Natural killer cell (primary cell): ENCODE results near the gene FUT8. TPM values are rescaled to one million over a fixed set of nuclear protein-coding genes. Genes with fewer than 3 reads are reported as not detected.

Experiments
- ATAC-seq, 3 donors: fragments of 150-1000 bp in 2 of 3; fragments of 200-7000 bp in 1 of 3; cut with Tn5 transposase; 1 replicate in 1 of 3; 2 replicates in 2 of 3; pipeline ENCODE4 v1.10.0; 2021; ENCODE audit warnings: mild to moderate bottlenecking in 2 of 3, moderate library complexity in 2 of 3
- DNase-seq, 2 donors: peaks; one replicate each; pipeline versions ENCODE4 v3.0.0 to v3.0.0-alpha.2; 2013 to 2021; ENCODE audit warnings: mixed read lengths in 1 of 2
- H3K27ac ChIP-seq: one replicate; pipeline ENCODE4 v1.5.1; 2013; ENCODE audit warnings: mild to moderate bottlenecking, low read length
- H3K27me3 ChIP-seq: one replicate; pipeline ENCODE4 v1.6.1; 2013; ENCODE audit warnings: low read length; ENCODE audit not compliant: control insufficient read depth, insufficient read depth
- H3K36me3 ChIP-seq: one replicate; pipeline ENCODE4 v1.6.1; 2013; ENCODE audit warnings: low read length; ENCODE audit not compliant: control insufficient read depth, insufficient read depth
- H3K4me1 ChIP-seq: one replicate; pipeline ENCODE4 v1.6.1; 2013; ENCODE audit warnings: low read length; ENCODE audit not compliant: control insufficient read depth, insufficient read depth
- H3K4me3 ChIP-seq: one replicate; pipeline ENCODE4 v1.5.1; 2013; ENCODE audit warnings: low read length
- H3K9me3 ChIP-seq: one replicate; pipeline ENCODE4 v1.6.1; 2013; ENCODE audit warnings: low read length; ENCODE audit not compliant: control insufficient read depth, insufficient read depth
- H3K27ac Mint-ChIP-seq, 2 donors: one replicate each; pipeline ENCODE4 v1.8.0; 2022; ENCODE audit warnings: mild to moderate bottlenecking in 2 of 2, mixed read lengths in 2 of 2, moderate library complexity in 1 of 2
- H3K27me3 Mint-ChIP-seq, 2 donors: one replicate each; pipeline ENCODE4 v1.8.0; 2022; ENCODE audit warnings: low read depth in 2 of 2, mixed read lengths in 2 of 2
- H3K36me3 Mint-ChIP-seq: one replicate; pipeline ENCODE4 v1.8.0; 2022; ENCODE audit warnings: mixed read lengths
- H3K4me1 Mint-ChIP-seq, 2 donors: one replicate each; pipeline ENCODE4 v1.8.0; 2022; ENCODE audit warnings: mixed read lengths in 2 of 2
- H3K4me3 Mint-ChIP-seq: one replicate; pipeline ENCODE4 v1.8.0; 2022; ENCODE audit warnings: mild to moderate bottlenecking, moderate library complexity, mixed read lengths
- H3K9me3 Mint-ChIP-seq, 2 donors: one replicate each; pipeline ENCODE4 v1.8.0; 2022; ENCODE audit warnings: mixed read lengths in 2 of 2
- CTCF ChIP-seq: fragments of 200-600 bp; IDR thresholded peaks from one replicate; pipeline ENCODE4 v1.8.0; 2022; ENCODE audit warnings: antibody characterized with exemption
- WGBS: methylation state at CpG from one replicate; pipeline ENCODE4 v1.1.7; 2013; ENCODE audit warnings: missing lambda C conversion rate; ENCODE audit not compliant: insufficient coverage; 5-methylcytosine and 5-hydroxymethylcytosine counted together
- intact Hi-C: fragments of 100-400 bp; cut with micrococcal nuclease; formaldehyde crosslinking; loops from one replicate; pipeline ENCODE4 v1.14.2; 2022
- total RNA-seq, 4 donors: library from RNA; stranded (reverse); fragments of 120-200 nt in 1 of 4; gene quantifications; one replicate each; pipeline versions ENCODE4 v1.2.3 to v1.2.4, GENCODE V29; 2013 to 2022

FUT8 gene
- total RNA-seq, 3 donors from 2014 or later (not counting 1 experiment from before 2014, with no cell fraction given): 20.7 to 29.2 (median 21.2) TPM

- H3K27me3 Mint-ChIP-seq: no peaks in the 10 kb centered on the region
- H3K9me3 Mint-ChIP-seq: no peaks in the 10 kb centered on the region
- intact Hi-C loops: no loop called here
- H3K27ac Mint-ChIP-seq: no peak overlapping the region
- no peak for TF ChIP-seq CTCF
- 90% methylated on average over 1 of the region's 1 CpG for WGBS
- Histone ChIP-seq H3K27ac (no peak overlapping the region), H3K27me3 (no peaks in the 10 kb centered on the region), H3K4me1 (no peaks in the 10 kb centered on the region), H3K9me3 (no peaks in the 10 kb centered on the region), H3K36me3 (no peaks in the 10 kb centered on the region), H3K4me3 (no peak overlapping the region)
- no peak overlapping the region for H3K4me3 Mint-ChIP-seq
- H3K4me1 Mint-ChIP-seq: peaks cover 0 to 4% of the 10 kb centered on the region in 2 donors
- ATAC-seq (no peak), DNase-seq (no peak)
- no peaks in the 10 kb centered on the region for H3K36me3 Mint-ChIP-seq
Observed at GRCh38 chr14:65696801-65697200, 284.3 kb downstream of the FUT8 start.

GRCh38 chr14:65703521-65703920 lies 291.0 kb downstream of the FUT8 start:
- Histone ChIP-seq H3K27ac (no peak overlapping the region), H3K27me3 (no peaks in the 10 kb centered on the region), H3K4me1 (no peaks in the 10 kb centered on the region), H3K36me3 (no peaks in the 10 kb centered on the region), H3K9me3 (no peaks in the 10 kb centered on the region), H3K4me3 (no peak overlapping the region)
- no peak overlapping the region for H3K27ac Mint-ChIP-seq
- no peaks in the 10 kb centered on the region for H3K9me3 Mint-ChIP-seq
- intact Hi-C loops: no loop called here
- no peak for TF ChIP-seq CTCF
- H3K27me3 Mint-ChIP-seq: no peaks in the 10 kb centered on the region
- 52% methylated on average over 2 of the region's 3 CpGs for WGBS
- ATAC-seq (no peak), DNase-seq (no peak)
- no peaks in the 10 kb centered on the region for H3K36me3 Mint-ChIP-seq
- H3K4me3 Mint-ChIP-seq: no peak overlapping the region
- no peaks in the 10 kb centered on the region for H3K4me1 Mint-ChIP-seq

GRCh38 chr14:65703996-65704395 lies 291.5 kb downstream of the FUT8 start:
- Histone ChIP-seq H3K4me1 (no peaks in the 10 kb centered on the region), H3K9me3 (no peaks in the 10 kb centered on the region), H3K27ac (no peak overlapping the region), H3K4me3 (no peak overlapping the region), H3K27me3 (no peaks in the 10 kb centered on the region), H3K36me3 (no peaks in the 10 kb centered on the region)
- 80% methylated on average over 3 of the region's 4 CpGs for WGBS
- no peak for DNase-seq
- ATAC-seq: no peak
- H3K27me3 Mint-ChIP-seq: no peaks in the 10 kb centered on the region
- intact Hi-C loops: no loop called here
- H3K27ac Mint-ChIP-seq: no peak overlapping the region
- TF ChIP-seq CTCF: no peak
- H3K4me1 Mint-ChIP-seq: no peaks in the 10 kb centered on the region
- H3K9me3 Mint-ChIP-seq: no peaks in the 10 kb centered on the region
- no peaks in the 10 kb centered on the region for H3K36me3 Mint-ChIP-seq
- H3K4me3 Mint-ChIP-seq: no peak overlapping the region

GRCh38 chr14:65704437-65704836 lies 291.9 kb downstream of the FUT8 start:
- no peak for TF ChIP-seq CTCF
- no peak for DNase-seq
- Histone ChIP-seq H3K4me1 (no peaks in the 10 kb centered on the region), H3K36me3 (no peaks in the 10 kb centered on the region), H3K4me3 (no peak overlapping the region), H3K27me3 (no peaks in the 10 kb centered on the region), H3K27ac (no peak overlapping the region), H3K9me3 (no peaks in the 10 kb centered on the region)
- no peak for ATAC-seq
- intact Hi-C loops: no loop called here
- no peaks in the 10 kb centered on the region for H3K9me3 Mint-ChIP-seq
- H3K27me3 Mint-ChIP-seq: no peaks in the 10 kb centered on the region
- no peak overlapping the region for H3K4me3 Mint-ChIP-seq
- H3K4me1 Mint-ChIP-seq: no peaks in the 10 kb centered on the region
- no peak overlapping the region for H3K27ac Mint-ChIP-seq
- H3K36me3 Mint-ChIP-seq: no peaks in the 10 kb centered on the region
- WGBS: 55% methylated on average over 1 of the region's 2 CpGs
